Activated naive CD8-positive, alpha-beta T cell treated with anti-CD3 and anti-CD28 coated beads, Interleukin-2, amount 50 U/mL, for 24 hours (primary cell): Measurements from ENCODE around the gene DRC7.
"Not testable (repeated sequence)": the region's sequence is repeated elsewhere in the genome, so short reads cannot be mapped to it uniquely, and the experiment has no call there.

Experiments
- ATAC-seq: fragments of 150-1000 bp; cut with Tn5 transposase; one replicate; pipeline ENCODE4 v1.10.0; 2021
- DNase-seq: peaks from one replicate; pipeline ENCODE4 v3.0.0; 2021
- H3K27ac Mint-ChIP-seq: one replicate; pipeline ENCODE4 v1.8.0; 2021; ENCODE audit warnings: mild to moderate bottlenecking, mixed read lengths
- H3K27me3 Mint-ChIP-seq: one replicate; pipeline ENCODE4 v1.8.0; 2021; ENCODE audit warnings: mixed read lengths
- H3K36me3 Mint-ChIP-seq: one replicate; pipeline ENCODE4 v1.8.0; 2021; ENCODE audit warnings: low read depth, mixed read lengths
- H3K4me1 Mint-ChIP-seq: one replicate; pipeline ENCODE4 v1.8.0; 2021; ENCODE audit warnings: mixed read lengths
- H3K4me3 Mint-ChIP-seq: one replicate; pipeline ENCODE4 v1.8.0; 2021; ENCODE audit warnings: mild to moderate bottlenecking, moderate library complexity, mixed read lengths
- H3K9me3 Mint-ChIP-seq: one replicate; pipeline ENCODE4 v1.8.0; 2021; ENCODE audit warnings: mixed read lengths

The DRC7 gene

DNA sequence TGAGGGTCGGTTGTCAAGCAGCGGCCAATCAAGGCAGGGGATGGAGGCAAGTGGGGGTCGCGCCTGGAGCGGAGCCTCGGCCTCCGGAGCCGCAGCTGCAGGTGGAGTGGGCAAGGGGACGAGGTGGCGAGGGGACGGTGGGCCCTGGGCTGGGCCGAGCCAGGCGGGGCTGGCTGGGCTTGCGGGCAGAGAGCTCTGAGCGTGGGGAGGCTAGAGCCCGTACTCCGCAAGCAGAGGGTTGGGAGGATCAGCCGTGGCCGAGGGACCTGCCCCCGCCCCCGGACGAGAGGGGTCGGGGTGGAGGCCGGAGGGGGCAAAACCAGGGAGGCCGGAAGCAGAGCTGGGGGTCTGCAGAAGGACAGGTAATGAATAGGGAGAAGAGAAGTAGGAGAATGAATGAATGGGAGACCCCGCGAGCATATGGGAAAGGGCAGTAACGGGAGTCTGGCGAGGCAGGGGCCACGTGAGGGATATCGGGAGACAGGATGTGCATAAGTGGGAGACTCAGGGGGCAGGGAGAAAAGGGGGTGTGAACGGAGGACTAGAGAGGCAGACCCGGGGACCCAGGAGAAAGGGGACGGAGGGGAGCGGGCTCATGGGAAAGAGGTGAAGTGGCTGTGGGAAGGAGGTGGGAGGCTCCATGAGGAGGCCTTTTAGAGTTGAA lies 41.3 kb downstream of the DRC7 start, which contains the start of gene KATNB1:
KATNB1 (plus strand) TSS at position 16 of the 664 bp plus-strand sequence. CDS start 1,474 bp downstream, outside the sequence.
- DNase-seq (peak; percentile 15), ATAC-seq (no peak)
- Mint-ChIP-seq H3K9me3 (peaks cover 12% of the 10 kb centered on the region), H3K27ac (peak within 1 kb of the TSS; percentile 93), H3K36me3 (peaks cover 19% of the 10 kb centered on the region), H3K4me1 (peaks cover 34% of the 10 kb centered on the region), H3K27me3 (peaks cover 2% of the 10 kb centered on the region), H3K4me3 (peak within 1 kb of the TSS; percentile 97)

DNA sequence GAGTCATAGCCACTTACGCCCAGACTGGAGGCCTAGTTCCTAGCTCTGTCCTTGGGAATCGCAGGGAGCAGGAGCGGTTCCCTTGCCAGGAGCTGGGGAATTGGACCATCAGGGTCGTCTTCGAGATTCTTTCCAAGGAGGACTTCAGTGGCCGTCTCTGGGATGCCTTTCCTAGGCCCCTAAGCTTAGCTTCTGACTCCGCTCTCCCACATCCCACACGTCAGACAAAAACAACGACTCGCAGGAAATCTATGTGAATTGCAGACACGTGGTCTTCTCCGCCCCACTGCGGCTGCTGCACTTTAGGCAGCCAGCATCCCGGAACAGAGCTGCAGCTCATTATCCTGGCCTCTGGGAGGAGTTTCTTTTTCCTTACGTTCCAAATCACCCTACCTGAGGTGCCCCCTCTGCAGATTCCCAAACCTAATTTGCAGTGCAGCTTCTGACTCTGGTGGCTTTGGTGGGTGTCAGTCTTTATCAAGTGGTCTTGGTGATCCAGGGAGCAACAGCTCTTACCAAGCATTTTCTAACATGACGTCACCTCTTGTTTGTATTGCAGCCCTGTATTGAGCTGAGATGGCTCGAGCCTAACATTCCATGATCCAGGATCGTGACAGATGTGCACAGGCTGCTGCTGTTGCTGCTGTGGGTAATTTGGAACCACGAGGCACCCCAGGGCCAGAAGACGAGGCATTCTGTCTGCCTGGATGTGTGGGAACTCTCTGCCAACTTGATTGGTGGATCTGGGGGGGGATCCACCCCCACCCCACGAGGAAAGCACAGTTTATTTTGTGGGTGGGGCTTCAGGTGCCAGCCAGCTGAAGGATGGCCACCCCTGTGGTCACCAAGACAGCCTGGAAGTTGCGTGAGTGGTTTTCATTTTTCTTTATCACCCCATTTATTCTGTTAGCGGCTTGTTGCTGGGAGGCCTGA lies 42.1 kb downstream of the DRC7 start:
- Mint-ChIP-seq H3K27me3 (peaks cover 2% of the 10 kb centered on the region), H3K27ac (peak overlapping the region; percentile 93), H3K9me3 (peaks cover 12% of the 10 kb centered on the region), H3K4me1 (peaks cover 34% of the 10 kb centered on the region), H3K4me3 (peak overlapping the region; percentile 97), H3K36me3 (peaks cover 22% of the 10 kb centered on the region)
- ATAC-seq (no peak), DNase-seq (peak; percentile 47)

GRCh38 chr16:57738844-57739243 lies 44.2 kb downstream of the DRC7 start:
- DNase-seq (no peak), ATAC-seq (no peak)
- Mint-ChIP-seq H3K9me3 (no peaks in the 10 kb centered on the region), H3K4me3 (no peak overlapping the region), H3K27me3 (peaks cover 2% of the 10 kb centered on the region), H3K4me1 (peaks cover 30% of the 10 kb centered on the region), H3K36me3 (peaks cover 17% of the 10 kb centered on the region), H3K27ac (no peak overlapping the region)

DNA sequence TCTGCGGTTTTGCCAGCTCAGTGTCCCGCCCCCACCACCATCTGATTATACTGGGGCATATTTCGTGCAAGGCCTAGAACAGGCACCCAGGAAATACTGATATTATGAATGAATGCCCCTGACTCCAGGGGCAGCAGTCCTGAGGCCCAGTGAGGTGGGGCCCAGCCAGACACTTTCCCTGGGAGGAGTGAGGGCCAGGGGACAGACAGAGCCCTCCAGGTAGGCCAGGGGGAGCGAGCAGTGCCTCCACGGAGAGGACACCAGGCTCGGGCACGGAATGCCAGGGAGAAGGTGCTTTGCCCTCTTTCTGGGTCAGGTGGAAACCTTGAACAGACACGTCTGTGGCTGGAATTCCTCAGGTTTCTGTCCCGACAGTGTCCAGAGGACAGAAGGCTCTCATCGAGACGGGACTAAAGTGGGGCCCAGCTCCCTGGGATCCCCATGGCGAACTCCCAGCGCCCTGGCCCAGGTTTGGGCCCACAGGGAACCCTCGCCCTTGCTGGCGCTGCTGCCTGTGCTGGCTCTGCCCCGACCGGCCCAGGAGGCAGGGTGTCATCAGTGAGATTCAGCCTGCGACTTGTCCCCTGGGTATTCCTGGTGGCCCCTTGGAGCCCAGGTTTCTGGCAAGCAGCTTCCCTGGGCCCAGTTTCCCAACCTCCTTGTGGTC lies 45.3 kb downstream of the DRC7 start:
- no peak overlapping the region for H3K27ac Mint-ChIP-seq
- H3K4me3 Mint-ChIP-seq = no peak overlapping the region
- peaks cover 2% of the 10 kb centered on the region for H3K27me3 Mint-ChIP-seq
- DNase-seq (no peak), ATAC-seq (no peak)
- peaks cover 22% of the 10 kb centered on the region for H3K4me1 Mint-ChIP-seq
- no peaks in the 10 kb centered on the region for H3K9me3 Mint-ChIP-seq
- peaks cover 19% of the 10 kb centered on the region for H3K36me3 Mint-ChIP-seq

GRCh38 chr16:57740423-57741071 lies 45.9 kb downstream of the DRC7 start:
- Mint-ChIP-seq H3K4me3 (no peak overlapping the region), H3K36me3 (peaks cover 16% of the 10 kb centered on the region), H3K27me3 (no peaks in the 10 kb centered on the region), H3K4me1 (peaks cover 17% of the 10 kb centered on the region), H3K27ac (no peak overlapping the region), H3K9me3 (no peaks in the 10 kb centered on the region)
- no peak for ATAC-seq
- no peak for DNase-seq

DNA sequence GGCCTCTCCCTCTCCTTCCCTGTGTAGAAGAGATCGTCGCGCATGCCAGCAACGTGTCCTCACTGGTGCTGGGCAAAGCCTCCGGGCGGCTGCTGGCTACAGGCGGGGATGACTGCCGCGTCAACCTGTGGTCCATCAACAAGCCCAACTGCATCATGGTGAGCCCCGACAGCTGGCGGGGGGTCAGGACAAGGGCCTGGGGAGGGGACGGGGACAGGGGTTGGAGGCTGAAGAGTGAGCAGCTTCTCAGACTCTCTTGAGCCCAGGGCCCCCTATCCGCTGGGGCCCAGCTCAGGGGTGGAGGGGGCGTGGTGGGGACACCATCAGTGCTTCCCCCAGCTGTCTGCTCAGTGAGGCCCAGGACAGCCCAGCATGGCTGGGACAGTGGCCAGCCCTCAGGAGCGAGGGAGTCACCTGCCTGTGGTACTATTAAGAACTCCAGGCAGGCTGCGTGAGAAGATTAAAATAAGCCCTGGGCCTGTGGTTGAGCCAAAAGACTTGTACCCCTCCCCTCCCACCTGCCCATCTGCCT lies 47.1 kb downstream of the DRC7 start:
- no peak overlapping the region for H3K27ac Mint-ChIP-seq
- no peak for ATAC-seq
- peaks cover 10% of the 10 kb centered on the region for H3K4me1 Mint-ChIP-seq
- no peak for DNase-seq
- H3K36me3 Mint-ChIP-seq = peaks cover 15% of the 10 kb centered on the region
- no peaks in the 10 kb centered on the region for H3K27me3 Mint-ChIP-seq
- H3K9me3 Mint-ChIP-seq = no peaks in the 10 kb centered on the region
- H3K4me3 Mint-ChIP-seq = no peak overlapping the region

DNA sequence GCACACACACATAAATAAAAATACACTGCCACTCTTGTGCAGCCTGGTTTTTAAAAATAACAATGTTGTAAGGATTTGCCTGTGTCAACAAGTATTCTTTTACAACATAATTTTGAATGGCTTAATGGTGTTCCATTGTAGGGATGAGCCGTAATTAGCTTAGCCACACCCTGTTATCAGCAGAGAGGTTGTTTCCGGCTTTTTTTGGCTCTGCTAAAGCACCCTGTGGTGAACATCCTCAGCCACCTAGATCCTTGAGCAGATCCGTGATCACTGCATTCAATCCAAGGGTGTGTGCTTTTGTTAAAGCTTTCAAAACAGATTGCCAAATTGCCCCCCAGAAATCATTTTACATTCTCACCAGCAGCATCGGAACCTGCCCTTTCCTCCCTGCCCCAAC lies 47.9 kb downstream of the DRC7 start:
- Mint-ChIP-seq H3K9me3 (no peaks in the 10 kb centered on the region), H3K27ac (no peak overlapping the region), H3K4me1 (peaks cover 2% of the 10 kb centered on the region), H3K36me3 (peaks cover 11% of the 10 kb centered on the region), H3K4me3 (no peak overlapping the region), H3K27me3 (no peaks in the 10 kb centered on the region)
- ATAC-seq (no peak), DNase-seq (no peak)

- no peak overlapping the region for H3K27ac Mint-ChIP-seq
- H3K4me3 Mint-ChIP-seq = no peak overlapping the region
- H3K4me1 Mint-ChIP-seq = no peaks in the 10 kb centered on the region
- peaks cover 9% of the 10 kb centered on the region for H3K36me3 Mint-ChIP-seq
- H3K27me3 Mint-ChIP-seq = no peaks in the 10 kb centered on the region
- H3K9me3 Mint-ChIP-seq = no peaks in the 10 kb centered on the region
- ATAC-seq (no peak), DNase-seq (no peak)
These were observed 48.9 kb downstream of the DRC7 start for GRCh38 chr16:57743458-57743857.

GRCh38 chr16:57743886-57744641 lies 49.5 kb downstream of the DRC7 start:
- Mint-ChIP-seq H3K4me3 (no peak overlapping the region), H3K27me3 (no peaks in the 10 kb centered on the region), H3K27ac (no peak overlapping the region), H3K4me1 (no peaks in the 10 kb centered on the region), H3K9me3 (no peaks in the 10 kb centered on the region), H3K36me3 (peaks cover 9% of the 10 kb centered on the region)
- ATAC-seq (no peak), DNase-seq (no peak)

DNA sequence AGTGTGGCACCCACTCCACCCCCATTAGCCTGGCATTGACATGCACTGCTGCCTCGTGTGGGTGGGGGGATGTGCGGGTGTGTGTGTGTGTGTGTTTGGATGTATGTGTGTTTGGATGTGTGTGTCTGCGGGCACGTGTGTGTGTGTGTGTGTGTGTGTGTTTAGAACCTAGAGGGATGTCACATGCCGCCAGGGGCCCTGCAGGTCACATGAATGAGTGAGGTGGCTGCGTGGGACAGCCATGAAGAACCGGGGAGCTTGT lies 50.0 kb downstream of the DRC7 start:
- no peaks in the 10 kb centered on the region for H3K27me3 Mint-ChIP-seq
- H3K36me3 Mint-ChIP-seq = peaks cover 9% of the 10 kb centered on the region
- no peaks in the 10 kb centered on the region for H3K4me1 Mint-ChIP-seq

GRCh38 chr16:57745768-57746167 lies 51.2 kb downstream of the DRC7 start:
- Mint-ChIP-seq H3K4me3 (no peak overlapping the region), H3K4me1 (no peaks in the 10 kb centered on the region), H3K36me3 (peaks cover 11% of the 10 kb centered on the region), H3K9me3 (no peaks in the 10 kb centered on the region), H3K27me3 (no peaks in the 10 kb centered on the region), H3K27ac (no peak overlapping the region)
- no peak for DNase-seq
- ATAC-seq = no peak

More for the DNA sequence above, 50.0 kb downstream of the DRC7 start:
- Mint-ChIP-seq H3K9me3 (no peaks in the 10 kb centered on the region), H3K4me3 (no peak overlapping the region), H3K27ac (no peak overlapping the region)
- ATAC-seq (no peak), DNase-seq (no peak)

- H3K27ac Mint-ChIP-seq, H3K36me3 Mint-ChIP-seq, H3K4me1 Mint-ChIP-seq, H3K4me3 Mint-ChIP-seq, DNase-seq, H3K27me3 Mint-ChIP-seq, H3K9me3 Mint-ChIP-seq, ATAC-seq: not testable (repeated sequence)
These were observed 51.7 kb downstream of the DRC7 start for GRCh38 chr16:57746316-57746715.

- DNase-seq (no peak), ATAC-seq (no peak)
- Mint-ChIP-seq H3K4me3 (no peak overlapping the region), H3K27ac (no peak overlapping the region), H3K9me3 (no peaks in the 10 kb centered on the region), H3K4me1 (no peaks in the 10 kb centered on the region), H3K36me3 (peaks cover 8% of the 10 kb centered on the region), H3K27me3 (no peaks in the 10 kb centered on the region)
These were observed 52.5 kb downstream of the DRC7 start for GRCh38 chr16:57747091-57747490.

- ATAC-seq = no peak
- H3K27ac Mint-ChIP-seq = no peak overlapping the region
- H3K27me3 Mint-ChIP-seq = no peaks in the 10 kb centered on the region
- H3K4me3 Mint-ChIP-seq = no peak overlapping the region
- no peaks in the 10 kb centered on the region for H3K4me1 Mint-ChIP-seq
- DNase-seq = no peak
- peaks cover 8% of the 10 kb centered on the region for H3K36me3 Mint-ChIP-seq
- no peaks in the 10 kb centered on the region for H3K9me3 Mint-ChIP-seq
These were observed 52.9 kb downstream of the DRC7 start for GRCh38 chr16:57747496-57747895.
